Measurements from ENCODE around the gene DERL2. TPM values are rescaled to one million over a fixed set of nuclear protein-coding genes. Genes with fewer than 3 reads are reported as not detected.

Gene DERL2
- total RNA-seq, 2 donors from 2014 or later = 10.9 to 20.8 TPM

- Histone ChIP-seq H3K9me3 (no peaks in the 10 kb centered on the region), H3K27me3 (no peaks in the 10 kb centered on the region), H3K4me3 (no peak overlapping the region), H3K27ac (no peak overlapping the region), H3K36me3 (peaks cover 61% of the 10 kb centered on the region), H3K4me1 (no peaks in the 10 kb centered on the region)
- TF ChIP-seq, protein P1, sequence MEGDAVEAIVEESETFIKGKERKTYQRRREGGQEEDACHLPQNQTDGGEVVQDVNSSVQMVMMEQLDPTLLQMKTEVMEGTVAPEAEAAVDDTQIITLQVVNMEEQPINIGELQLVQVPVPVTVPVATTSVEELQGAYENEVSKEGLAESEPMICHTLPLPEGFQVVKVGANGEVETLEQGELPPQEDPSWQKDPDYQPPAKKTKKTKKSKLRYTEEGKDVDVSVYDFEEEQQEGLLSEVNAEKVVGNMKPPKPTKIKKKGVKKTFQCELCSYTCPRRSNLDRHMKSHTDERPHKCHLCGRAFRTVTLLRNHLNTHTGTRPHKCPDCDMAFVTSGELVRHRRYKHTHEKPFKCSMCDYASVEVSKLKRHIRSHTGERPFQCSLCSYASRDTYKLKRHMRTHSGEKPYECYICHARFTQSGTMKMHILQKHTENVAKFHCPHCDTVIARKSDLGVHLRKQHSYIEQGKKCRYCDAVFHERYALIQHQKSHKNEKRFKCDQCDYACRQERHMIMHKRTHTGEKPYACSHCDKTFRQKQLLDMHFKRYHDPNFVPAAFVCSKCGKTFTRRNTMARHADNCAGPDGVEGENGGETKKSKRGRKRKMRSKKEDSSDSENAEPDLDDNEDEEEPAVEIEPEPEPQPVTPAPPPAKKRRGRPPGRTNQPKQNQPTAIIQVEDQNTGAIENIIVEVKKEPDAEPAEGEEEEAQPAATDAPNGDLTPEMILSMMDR (IDR thresholded peaks at IDR 0.05) = no peak
- DNase-seq (ENCODE audit: low spot score) = no peak
Measured at GRCh38 chr17:5446786-5447185, 39.2 kb downstream of the DERL2 start.

DNA sequence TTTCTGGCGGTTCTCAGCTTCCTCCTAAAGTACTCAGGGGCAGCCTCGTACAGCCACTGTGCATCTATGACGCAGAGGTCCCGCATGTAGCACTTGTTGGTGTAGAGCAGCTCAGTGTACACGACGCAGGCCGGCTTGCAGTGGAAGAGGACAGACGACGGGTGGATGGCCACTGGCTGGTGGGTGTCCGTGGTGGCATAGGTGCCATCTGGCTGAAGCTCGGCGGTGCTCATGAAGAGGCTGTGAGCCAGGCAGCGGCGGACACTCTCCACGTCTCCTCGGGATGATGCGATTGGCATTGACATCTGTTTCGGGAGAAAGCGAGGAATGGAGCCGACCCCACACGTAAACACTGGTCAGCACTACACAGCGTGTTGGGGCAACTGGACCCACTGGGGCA lies 41.8 kb downstream of the DERL2 start:
- peaks cover 0 to 5% of the 10 kb centered on the region in 2 donors for H3K4me1 ChIP-seq
- peaks cover 45% of the 10 kb centered on the region for H3K36me3 ChIP-seq
- H3K27ac ChIP-seq = no peak overlapping the region
- H3K27me3 ChIP-seq = no peaks in the 10 kb centered on the region
- no peak for DNase-seq (ENCODE audit: low spot score)
- TF ChIP-seq, protein P1 (IDR thresholded peaks at IDR 0.05) = no peak
- H3K4me3 ChIP-seq = no peak overlapping the region
- H3K9me3 ChIP-seq = no peaks in the 10 kb centered on the region

GRCh38 chr17:5443728-5444127 lies 42.2 kb downstream of the DERL2 start:
- no peak for DNase-seq (ENCODE audit: low spot score)
- TF ChIP-seq, protein P1 (IDR thresholded peaks at IDR 0.05) = no peak
- Histone ChIP-seq H3K4me1 (peaks cover 0 to 6% of the 10 kb centered on the region in 2 donors), H3K9me3 (no peaks in the 10 kb centered on the region), H3K27ac (no peak overlapping the region), H3K36me3 (peaks cover 40% of the 10 kb centered on the region), H3K4me3 (no peak overlapping the region), H3K27me3 (no peaks in the 10 kb centered on the region)

- Histone ChIP-seq H3K4me3 (peak overlapping the region; percentile 79 to 84), H3K4me1 (peaks cover 0 to 17% of the 10 kb centered on the region in 2 donors), H3K9me3 (no peaks in the 10 kb centered on the region), H3K27ac (peak overlapping the region; percentile 67 to 70), H3K36me3 (peaks cover 30% of the 10 kb centered on the region), H3K27me3 (no peaks in the 10 kb centered on the region)
- TF ChIP-seq, protein P1 (IDR thresholded peaks at IDR 0.05) = peak in 1 of 2 donors; percentile 50
- DNase-seq (ENCODE audit: low spot score) = no peak
Measured at GRCh38 chr17:5439446-5439764, 46.6 kb downstream of the DERL2 start.

DNA sequence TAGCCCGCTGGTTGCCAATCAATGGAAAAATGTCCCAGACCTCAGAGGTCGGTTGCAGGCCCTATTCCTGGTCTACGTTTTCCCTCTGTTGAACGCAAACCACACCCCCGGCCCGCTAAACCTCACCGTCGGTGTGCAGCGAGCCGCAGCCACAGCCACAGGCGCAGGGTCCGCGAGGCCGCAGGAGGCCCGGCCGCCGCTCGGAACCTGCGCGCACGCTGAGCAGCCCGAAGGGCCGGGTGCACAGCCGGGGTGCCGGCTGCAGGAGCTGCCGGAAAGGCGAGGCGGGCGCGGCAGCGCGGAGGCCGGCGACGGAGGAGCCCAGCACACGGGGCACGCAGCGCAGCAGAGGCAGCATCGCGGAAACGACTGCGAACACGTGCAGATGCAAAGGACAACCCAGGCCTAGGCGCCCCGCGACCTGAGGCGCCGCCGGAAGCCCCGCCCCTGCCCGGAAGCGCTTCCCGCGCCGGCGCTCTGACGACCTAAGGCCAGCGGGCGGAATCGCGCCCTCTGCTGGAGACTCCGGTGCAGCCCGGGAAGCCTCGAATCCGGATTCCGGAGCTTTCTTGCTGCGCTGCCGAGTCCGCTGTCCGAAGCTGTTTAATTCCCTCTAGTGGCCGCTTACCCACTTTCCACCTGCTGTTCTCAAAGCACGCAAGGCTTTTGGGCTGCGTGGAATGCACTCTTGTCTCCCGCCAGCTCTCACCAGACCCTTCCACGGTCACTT lies 47.1 kb downstream of the DERL2 start, which contains the start of gene C1QBP:
C1QBP (minus strand) TSS at position 440 of the 730 bp plus-strand sequence; CDS start at position 358, 82 bp downstream.
- H3K4me3 ChIP-seq = peak within 1 kb of the TSS; percentile 79 to 84
- peaks cover 0 to 17% of the 10 kb centered on the region in 2 donors for H3K4me1 ChIP-seq
- peak; percentile 91 for DNase-seq (ENCODE audit: low spot score)
- H3K27ac ChIP-seq = peak within 1 kb of the TSS; percentile 67 to 70
- H3K36me3 ChIP-seq = peaks cover 29% of the 10 kb centered on the region
- no peaks in the 10 kb centered on the region for H3K27me3 ChIP-seq
- TF ChIP-seq, protein P1 (IDR thresholded peaks at IDR 0.05) = peak; percentile 99
- no peaks in the 10 kb centered on the region for H3K9me3 ChIP-seq
